Measurements from ENCODE around the gene HOXD8. TPM values are rescaled to one million over a fixed set of nuclear protein-coding genes. Genes with fewer than 3 reads are reported as not detected.
A peak's percentile ranks its signal among the peaks of the same experiment; 100 is the strongest.

Gene HOXD8
- total and polyA plus RNA-seq, 2 of the 8 experiments (the other 6 are each of a cell fraction or from before 2014, with no cell fraction given), result not detected

- Histone ChIP-seq H3K14ac (ENCODE audit: insufficient read length) (no peak overlapping the region), H3K36me3 (ENCODE audit: control insufficient read depth in 2 of 4, insufficient read depth in 4 of 4, low read length in 3 of 4) (peaks cover 0 to 7% (median 0%) of the 10 kb centered on the region in 4 experiments; a peak in 1 of 8 replicates), H2BK5ac (ENCODE audit: low read depth, low read length) (no peak overlapping the region), H3K9ac (replicated peaks in 1 of 4; ENCODE audit: extremely low read depth in 1 of 4, low read depth in 3 of 4, low read length in 3 of 4) (no peak overlapping the region), H3K56ac (replicated peaks; ENCODE audit: insufficient read length, low read depth, low read length) (no peak overlapping the region), H4K91ac (replicated peaks; ENCODE audit: insufficient read length, low read length) (no peak overlapping the region), H2AK5ac (ENCODE audit: low read depth, low read length) (no peak overlapping the region), H3K4me3 (ENCODE audit: extremely low read depth in 1 of 4, insufficient read depth in 2 of 4, low read depth in 3 of 4, low read length in 4 of 4) (peak overlapping the region in 3 of 4 experiments; percentile 1 to 52 (median 14); a peak in 4 of 8 replicates), H3K79me1 (ENCODE audit: low read depth, low read length) (no peaks in the 10 kb centered on the region), H3K9me3 (ENCODE audit: insufficient read depth in 2 of 2, low read depth in 1 of 2, low read length in 1 of 2) (no peaks in the 10 kb centered on the region), H3K27me3 (replicated peaks in 1 of 4; ENCODE audit: control insufficient read depth in 3 of 4, extremely low read depth in 1 of 4, insufficient read depth in 3 of 4, low read length in 3 of 4) (peaks cover 97 to 100% (median 100%) of the 10 kb centered on the region in 4 experiments), H2BK120ac (replicated peaks; ENCODE audit: low read depth, low read length) (no peak overlapping the region), H4K20me1 (replicated peaks in 1 of 2; ENCODE audit: control insufficient read depth in 1 of 2, insufficient read depth in 2 of 2, low read length in 2 of 2) (peaks cover 15 to 35% of the 10 kb centered on the region in 2 experiments), H4K8ac (ENCODE audit: extremely low read depth, insufficient read depth, low read length) (peak overlapping the region; percentile 18; the same call in 1 of the 2 replicates), H2BK15ac (ENCODE audit: low read length) (no peak overlapping the region), H3K4me1 (replicated peaks in 1 of 4; ENCODE audit: control insufficient read depth in 3 of 4, insufficient read depth in 4 of 4, low read length in 3 of 4) (peaks cover 0 to 19% (median 8%) of the 10 kb centered on the region in 4 experiments; a peak in 5 of 7 replicates), H3K23ac (ENCODE audit: insufficient read length) (no peak overlapping the region), H2AFZ (ENCODE audit: low read length) (no peak overlapping the region), H4K5ac (ENCODE audit: insufficient read length, low read depth, low read length) (no peak overlapping the region), H3K79me2 (ENCODE audit: control insufficient read depth in 1 of 2, insufficient read depth in 2 of 2, low read length in 2 of 2) (no peaks in the 10 kb centered on the region), H3K4ac (replicated peaks; ENCODE audit: insufficient read length, low read depth, low read length) (no peak overlapping the region), H3K4me2 (ENCODE audit: insufficient read depth in 1 of 2, low read depth in 2 of 2, low read length in 2 of 2) (peak overlapping the region; percentile 4 to 69), H2BK12ac (ENCODE audit: low read depth, low read length) (no peak overlapping the region), H3K23me2 (ENCODE audit: low read depth, low read length) (peaks cover 2% of the 10 kb centered on the region; the same call in 1 of the 2 replicates), H2BK20ac (ENCODE audit: low read length) (no peak overlapping the region), H3K27ac (ENCODE audit: low read depth, low read length) (no peak overlapping the region), H3K18ac (ENCODE audit: extremely low read depth, low read length) (no peak overlapping the region)
- ChIA-PET CTCF (ENCODE audit: partially characterized antibody) (interaction anchor here (0.7 to 7.8 kb wide), 25 partner anchors 10 to 833 kb away, joined by 3 to 130 read pairs (median 3); partner anchors contain the start of gene HOXD12), POLR2A (ENCODE audit: partially characterized antibody) (interaction anchor here (1.7 kb wide), 1 partner anchor 10 kb away, joined by 8 read pairs; no protein-coding TSS in a partner anchor)
- DNase-seq (ENCODE audit: low read depth in 1 of 2, low spot score in 2 of 2) (peak in 1 of 2 experiments; percentile 73), FAIRE-seq (no peak)
- 4% methylated on average over 45 of the region's 46 CpGs; no CpG with 5 or more reads in 1 of the 2 experiments for WGBS, 2 experiments (ENCODE audit: extremely low coverage in 1 of 2, insufficient coverage in 1 of 2, insufficient read length in 1 of 2, insufficient replicate concordance in 2 of 2, low coverage in 1 of 2, low lambda C conversion rate in 2 of 2, missing lambda C conversion rate in 1 of 2)
- TF ChIP-seq BCL11A (IDR thresholded peaks at IDR 0.05; ENCODE audit: low read depth in 2 of 2, low read length in 2 of 2) (no peak), BACH1 (IDR thresholded peaks at IDR 0.05; ENCODE audit: low read length) (peak; percentile 65), RAD21 (IDR thresholded peaks at IDR 0.05 in 1 of 2, conservative IDR thresholded peaks at IDR 0.05 in 1 of 2; ENCODE audit: low read depth in 2 of 2, low read length in 2 of 2) (peak; percentile 76 to 81), SP1 (IDR thresholded peaks at IDR 0.05; ENCODE audit: low read depth, low read length) (0 out of 2 replicates have a peak, but pooled peaks have one; percentile 10), JUND (IDR thresholded peaks at IDR 0.05; ENCODE audit: low read length) (no peak), CTCF (IDR thresholded peaks at IDR 0.05; ENCODE audit: control extremely low read depth in 1 of 3, insufficient read depth in 1 of 3, low read depth in 1 of 3, low read length in 3 of 3) (peak in 2 of 3 experiments; percentile 54 to 64; a peak in 3 of 4 replicates), HDAC2 (IDR thresholded peaks at IDR 0.05; ENCODE audit: borderline replicate concordance in 1 of 2, low read depth in 2 of 2, low read length in 2 of 2) (peak; percentile 13 to 71; a peak in 1 of 4 replicates)
Measured at GRCh38 chr2:176085861-176086771, 43.4 kb upstream of the HOXD8 start.
